Vagina (tissue), 2 donors: Measurements from ENCODE around the gene LHX5.

Experiments
- CTCF ChIP-seq, 3 experiments: fragments of 450-650 bp in 2 of 3; fragments of 200-600 bp in 1 of 3; sonication (generic) in 1 of 3; IDR thresholded peaks; one replicate each; pipeline ENCODE4 v1.5.1; 2017 to 2019; ENCODE audit warnings: antibody characterized with exemption in 3 of 3, mild to moderate bottlenecking in 2 of 3, moderate library complexity in 2 of 3
- POLR2A ChIP-seq, 2 donors: fragments of 450-650 bp; IDR thresholded peaks; one replicate each; pipeline ENCODE4 v1.6.1; 2017; ENCODE audit warnings: antibody characterized with exemption in 2 of 2, mild to moderate bottlenecking in 2 of 2, moderate library complexity in 2 of 2

- no peak for TF ChIP-seq CTCF (IDR thresholded peaks at IDR 0.05)
- TF ChIP-seq POLR2A (IDR thresholded peaks at IDR 0.05): no peak
Observed at GRCh38 chr12:113500782-113501311, 29.2 kb upstream of the LHX5 start.
